Stimulated activated CD8-positive, alpha-beta memory T cell treated with anti-CD3 and anti-CD28 coated beads, Interleukin-7, amount 100 ng/mL, for 4 hours (primary cell): ENCODE data around the gene SLC28A1.
"Not testable (repeated sequence)": the region's sequence is repeated elsewhere in the genome, so short reads cannot be mapped to it uniquely, and the experiment has no call there.

Experiments used
- DNase-seq, 2 donors: peaks; one replicate each; pipeline ENCODE4 v3.0.0-alpha.2; 2020; ENCODE audit warnings: low read depth in 2 of 2

Gene SLC28A1

GRCh38 chr15:84910928-84911623, 26.6 kb downstream of the SLC28A1 start:
- DNase-seq: no peak

- DNase-seq: no peak
These were observed 27.6 kb downstream of the SLC28A1 start for GRCh38 chr15:84911879-84912660.

- no peak for DNase-seq
These were observed 28.9 kb downstream of the SLC28A1 start for GRCh38 chr15:84913360-84913723.

GRCh38 chr15:84914351-84914750, 29.9 kb downstream of the SLC28A1 start:
- DNase-seq: no peak

GRCh38 chr15:84914909-84915605, 30.6 kb downstream of the SLC28A1 start:
- peak; percentile 1 to 20 for DNase-seq

GRCh38 chr15:84915606-84915958, 31.1 kb downstream of the SLC28A1 start:
- no peak for DNase-seq

GRCh38 chr15:84917452-84917851, 33.0 kb downstream of the SLC28A1 start:
- DNase-seq: no peak

GRCh38 chr15:84919106-84919667, 34.7 kb downstream of the SLC28A1 start:
- no peak for DNase-seq

- no peak for DNase-seq
These were observed 36.7 kb downstream of the SLC28A1 start for GRCh38 chr15:84921121-84921520.

GRCh38 chr15:84922530-84922929, 38.1 kb downstream of the SLC28A1 start:
- DNase-seq: no peak

- DNase-seq: no peak
These were observed 39.7 kb downstream of the SLC28A1 start for GRCh38 chr15:84924077-84924731.

- DNase-seq: not testable (repeated sequence)
These were observed 40.5 kb downstream of the SLC28A1 start for GRCh38 chr15:84924821-84925569.

GRCh38 chr15:84925906-84926305, 41.4 kb downstream of the SLC28A1 start:
- no peak for DNase-seq

- DNase-seq: no peak
These were observed 42.2 kb downstream of the SLC28A1 start for GRCh38 chr15:84926491-84927230.

- DNase-seq: no peak
These were observed 44.3 kb downstream of the SLC28A1 start for GRCh38 chr15:84928843-84929168.

GRCh38 chr15:84929795-84930603, 45.5 kb downstream of the SLC28A1 start:
- DNase-seq: no peak

- no peak for DNase-seq
These were observed 50.7 kb downstream of the SLC28A1 start for GRCh38 chr15:84934942-84935729.

GRCh38 chr15:84937144-84937543, 52.7 kb downstream of the SLC28A1 start:
- DNase-seq: no peak

GRCh38 chr15:84938726-84939125, 54.3 kb downstream of the SLC28A1 start:
- DNase-seq: no peak
